Ovary (tissue), 3 donors: ENCODE data around the gene ADAM11.

Source experiments
- EP300 ChIP-seq: sonication (generic); formaldehyde crosslinking; IDR thresholded peaks from one replicate; pipeline ENCODE4 v1.6.1; 2017; ENCODE audit warnings: antibody characterized with exemption
- POLR2A ChIP-seq: fragments of 450-650 bp; IDR thresholded peaks from one replicate; pipeline ENCODE4 v1.6.1; 2017; ENCODE audit warnings: antibody characterized with exemption, mild to moderate bottlenecking, moderate library complexity
- TF ChIP-seq, protein P1 (sequence below), 3 donors: fragments of 450-650 bp in 2 of 3; fragments of 200-600 bp in 1 of 3; IDR thresholded peaks; one replicate each; pipeline versions ENCODE4 v1.5.1 to v1.8.0; 2016 to 2022; ENCODE audit warnings: antibody characterized with exemption in 3 of 3, mild to moderate bottlenecking in 1 of 3
- donor health status: DM: no; HTN: no; CAD: no.

DNA sequence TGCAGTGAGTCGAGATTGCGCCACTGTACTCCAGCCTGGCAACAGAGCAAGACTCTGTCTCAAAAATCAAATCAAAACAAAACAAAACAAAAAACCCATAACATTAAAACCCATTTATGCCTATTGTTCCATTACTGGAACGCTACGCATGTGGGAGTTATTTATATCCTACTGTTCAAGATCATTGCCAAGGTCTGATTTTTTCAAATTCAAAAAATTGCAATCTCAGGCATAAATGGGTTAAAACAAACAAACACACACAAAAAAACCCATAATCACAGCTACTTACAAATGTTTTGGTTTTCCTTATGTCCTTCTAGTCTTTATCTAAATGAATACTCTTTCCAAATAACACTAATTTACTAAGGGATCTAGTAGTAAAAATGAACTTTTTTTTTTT lies 53.5 kb downstream of the ADAM11 start:
- TF ChIP-seq, protein P1, sequence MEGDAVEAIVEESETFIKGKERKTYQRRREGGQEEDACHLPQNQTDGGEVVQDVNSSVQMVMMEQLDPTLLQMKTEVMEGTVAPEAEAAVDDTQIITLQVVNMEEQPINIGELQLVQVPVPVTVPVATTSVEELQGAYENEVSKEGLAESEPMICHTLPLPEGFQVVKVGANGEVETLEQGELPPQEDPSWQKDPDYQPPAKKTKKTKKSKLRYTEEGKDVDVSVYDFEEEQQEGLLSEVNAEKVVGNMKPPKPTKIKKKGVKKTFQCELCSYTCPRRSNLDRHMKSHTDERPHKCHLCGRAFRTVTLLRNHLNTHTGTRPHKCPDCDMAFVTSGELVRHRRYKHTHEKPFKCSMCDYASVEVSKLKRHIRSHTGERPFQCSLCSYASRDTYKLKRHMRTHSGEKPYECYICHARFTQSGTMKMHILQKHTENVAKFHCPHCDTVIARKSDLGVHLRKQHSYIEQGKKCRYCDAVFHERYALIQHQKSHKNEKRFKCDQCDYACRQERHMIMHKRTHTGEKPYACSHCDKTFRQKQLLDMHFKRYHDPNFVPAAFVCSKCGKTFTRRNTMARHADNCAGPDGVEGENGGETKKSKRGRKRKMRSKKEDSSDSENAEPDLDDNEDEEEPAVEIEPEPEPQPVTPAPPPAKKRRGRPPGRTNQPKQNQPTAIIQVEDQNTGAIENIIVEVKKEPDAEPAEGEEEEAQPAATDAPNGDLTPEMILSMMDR (IDR thresholded peaks at IDR 0.05) = no peak
- TF ChIP-seq EP300 = no peak
- no peak for TF ChIP-seq POLR2A
